GM18870 (cell line): ENCODE measurements around the gene SEPHS2.
"Not testable (repeated sequence)": the region's sequence is repeated elsewhere in the genome, so short reads cannot be mapped to it uniquely, and the experiment has no call there.

Experiments
- ATAC-seq: cut with Tn5 transposase; IDR thresholded peaks from one replicate; pipeline ENCODE4 v1.9.1; 2021; ENCODE audit warnings: moderate library complexity; ENCODE audit not compliant: unreplicated experiment

SEPHS2 gene, protein sequence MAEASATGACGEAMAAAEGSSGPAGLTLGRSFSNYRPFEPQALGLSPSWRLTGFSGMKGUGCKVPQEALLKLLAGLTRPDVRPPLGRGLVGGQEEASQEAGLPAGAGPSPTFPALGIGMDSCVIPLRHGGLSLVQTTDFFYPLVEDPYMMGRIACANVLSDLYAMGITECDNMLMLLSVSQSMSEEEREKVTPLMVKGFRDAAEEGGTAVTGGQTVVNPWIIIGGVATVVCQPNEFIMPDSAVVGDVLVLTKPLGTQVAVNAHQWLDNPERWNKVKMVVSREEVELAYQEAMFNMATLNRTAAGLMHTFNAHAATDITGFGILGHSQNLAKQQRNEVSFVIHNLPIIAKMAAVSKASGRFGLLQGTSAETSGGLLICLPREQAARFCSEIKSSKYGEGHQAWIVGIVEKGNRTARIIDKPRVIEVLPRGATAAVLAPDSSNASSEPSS

DNA sequence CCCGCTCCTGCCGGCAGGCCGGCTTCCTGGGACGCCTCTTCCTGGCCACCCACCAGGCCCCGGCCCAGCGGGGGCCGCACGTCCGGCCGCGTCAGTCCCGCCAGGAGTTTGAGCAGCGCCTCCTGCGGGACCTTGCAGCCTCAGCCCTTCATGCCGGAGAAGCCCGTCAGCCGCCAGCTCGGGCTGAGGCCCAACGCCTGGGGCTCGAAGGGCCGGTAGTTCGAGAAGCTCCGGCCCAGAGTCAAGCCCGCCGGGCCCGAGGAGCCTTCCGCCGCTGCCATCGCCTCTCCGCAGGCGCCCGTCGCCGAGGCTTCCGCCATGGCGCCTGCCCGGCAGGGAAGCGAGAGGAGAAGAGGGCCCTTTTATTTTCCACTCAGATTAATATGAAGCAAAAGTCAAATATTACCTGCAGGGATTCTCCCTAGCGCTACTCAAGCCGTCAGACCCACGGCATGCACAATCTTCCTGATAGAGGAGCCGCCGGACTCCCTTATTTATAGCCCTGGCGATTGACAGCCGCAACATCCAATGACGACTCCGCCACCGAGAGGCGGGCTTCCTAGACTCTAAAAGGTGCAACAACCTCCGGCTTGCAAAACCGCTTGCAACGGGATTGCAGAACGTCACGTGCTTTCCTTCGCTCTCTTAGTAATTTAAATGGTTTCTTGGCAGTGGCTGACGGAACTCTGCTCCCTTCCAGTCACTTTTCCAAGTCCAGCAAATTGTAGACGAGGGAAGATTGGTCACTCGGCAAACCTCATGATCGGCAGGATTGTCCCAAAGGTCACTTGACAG lies at the start of gene SEPHS2:
SEPHS2 (minus strand) TSS at position 467 of the 795 bp plus-strand sequence; CDS start at position 320, 147 bp downstream.
- ATAC-seq: peak; percentile 61

DNA sequence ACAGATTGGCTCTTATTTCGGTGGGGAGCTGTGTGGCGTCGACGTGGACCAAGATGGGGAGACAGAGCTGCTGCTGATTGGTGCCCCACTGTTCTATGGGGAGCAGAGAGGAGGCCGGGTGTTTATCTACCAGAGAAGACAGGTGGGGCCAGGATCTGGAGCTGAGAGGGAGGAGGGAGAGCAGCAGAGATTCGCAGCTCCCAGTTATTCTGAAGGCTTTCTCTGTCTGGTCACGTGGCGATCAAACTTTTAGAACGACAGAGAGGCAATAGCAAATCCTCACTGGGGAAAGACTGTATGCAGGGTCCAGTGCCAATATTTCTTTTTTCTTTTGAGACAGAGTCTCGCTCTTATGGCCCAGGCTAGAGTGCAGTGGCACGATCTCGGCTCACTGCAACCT lies 49.0 kb upstream of the SEPHS2 start:
- ATAC-seq: no peak

DNA sequence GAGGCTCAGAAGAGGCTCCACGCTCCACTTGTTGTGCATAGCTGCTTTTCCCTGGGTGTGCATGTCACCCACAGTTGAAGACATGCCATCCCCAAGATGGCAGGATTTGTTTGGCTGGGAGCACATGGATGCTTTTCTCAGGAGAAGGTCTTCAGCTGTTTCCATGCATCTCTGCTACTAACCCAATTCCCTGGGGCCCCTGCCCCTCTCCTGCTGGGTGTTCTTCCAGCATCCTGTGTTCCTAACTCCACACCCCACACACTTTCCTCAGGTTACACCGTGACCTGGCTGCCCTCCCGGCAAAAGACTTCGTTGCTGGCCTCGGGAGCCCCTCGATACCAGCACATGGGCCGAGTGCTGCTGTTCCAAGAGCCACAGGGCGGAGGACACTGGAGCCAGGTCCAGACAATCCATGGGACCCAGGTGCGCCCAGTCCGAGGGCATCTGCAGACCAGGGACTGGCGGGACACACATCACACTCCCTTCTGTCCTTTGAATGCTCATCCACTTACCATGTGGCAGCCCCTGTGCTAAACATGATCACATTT lies 48.3 kb upstream of the SEPHS2 start:
- no peak for ATAC-seq

DNA sequence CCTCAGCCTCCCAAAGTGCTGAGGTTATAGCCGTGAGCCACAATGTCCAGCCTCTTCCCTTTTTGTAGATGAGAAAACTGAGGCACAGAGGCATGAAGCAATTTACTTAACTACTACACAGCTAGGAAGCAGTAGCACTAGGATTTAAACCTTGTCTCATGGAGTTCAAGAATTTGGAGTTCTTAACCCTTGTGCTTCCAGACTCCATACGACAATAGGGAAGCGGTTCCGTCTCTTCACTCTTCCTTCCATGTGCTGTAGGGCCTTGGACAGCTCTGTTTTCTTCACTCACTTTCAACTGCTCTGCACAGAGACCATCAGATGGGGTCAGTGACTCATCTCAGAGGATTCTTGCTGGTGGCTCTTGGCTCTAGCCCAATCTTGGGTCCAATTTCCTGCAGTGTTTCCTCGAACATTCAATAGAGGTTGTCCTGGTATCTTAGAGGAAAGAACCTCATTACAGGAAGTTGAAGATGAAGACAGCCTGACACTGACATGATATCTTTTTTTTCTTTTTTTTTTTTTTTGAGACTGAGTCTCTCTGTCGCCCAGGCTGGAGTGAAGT lies 46.2 kb upstream of the SEPHS2 start:
- no peak for ATAC-seq

DNA sequence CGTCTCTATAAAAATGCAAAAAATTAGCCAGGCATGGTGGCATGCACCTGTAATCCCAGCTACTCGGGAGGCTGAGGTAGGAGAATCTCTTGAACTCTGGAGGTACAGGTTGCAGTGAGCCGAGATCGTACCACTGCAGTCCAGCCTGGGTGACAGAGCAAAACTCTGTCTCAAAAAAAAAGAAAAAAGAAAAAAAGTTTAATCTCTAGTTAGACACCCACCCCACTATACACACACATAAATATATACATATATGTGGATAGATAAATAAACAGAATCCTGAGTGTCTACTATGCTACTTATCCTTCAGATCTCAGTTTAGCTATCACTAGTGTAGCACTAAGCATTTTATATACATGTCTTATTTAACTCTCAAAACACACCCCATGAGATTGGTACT lies 45.6 kb upstream of the SEPHS2 start:
- ATAC-seq: no peak

DNA sequence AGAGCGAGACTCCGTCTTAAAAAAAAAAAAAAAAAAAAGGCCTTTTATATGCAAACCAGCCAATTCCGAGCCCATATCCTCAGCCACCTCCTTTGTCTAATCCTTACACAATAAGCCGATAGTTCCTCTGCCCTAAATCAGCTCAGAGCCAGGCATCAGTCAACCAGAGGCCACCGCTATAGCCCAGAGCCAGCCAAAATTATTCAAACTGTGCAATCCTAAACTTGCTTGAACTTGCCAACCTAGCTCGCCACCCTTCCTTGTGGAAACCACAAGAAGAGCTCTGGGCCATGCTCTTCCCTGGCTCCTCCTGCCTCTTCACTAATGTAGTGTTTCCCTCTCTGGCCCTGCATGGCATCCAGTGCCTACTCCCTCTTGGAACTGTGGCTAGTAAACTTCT lies 44.5 kb upstream of the SEPHS2 start:
- ATAC-seq: no peak

DNA sequence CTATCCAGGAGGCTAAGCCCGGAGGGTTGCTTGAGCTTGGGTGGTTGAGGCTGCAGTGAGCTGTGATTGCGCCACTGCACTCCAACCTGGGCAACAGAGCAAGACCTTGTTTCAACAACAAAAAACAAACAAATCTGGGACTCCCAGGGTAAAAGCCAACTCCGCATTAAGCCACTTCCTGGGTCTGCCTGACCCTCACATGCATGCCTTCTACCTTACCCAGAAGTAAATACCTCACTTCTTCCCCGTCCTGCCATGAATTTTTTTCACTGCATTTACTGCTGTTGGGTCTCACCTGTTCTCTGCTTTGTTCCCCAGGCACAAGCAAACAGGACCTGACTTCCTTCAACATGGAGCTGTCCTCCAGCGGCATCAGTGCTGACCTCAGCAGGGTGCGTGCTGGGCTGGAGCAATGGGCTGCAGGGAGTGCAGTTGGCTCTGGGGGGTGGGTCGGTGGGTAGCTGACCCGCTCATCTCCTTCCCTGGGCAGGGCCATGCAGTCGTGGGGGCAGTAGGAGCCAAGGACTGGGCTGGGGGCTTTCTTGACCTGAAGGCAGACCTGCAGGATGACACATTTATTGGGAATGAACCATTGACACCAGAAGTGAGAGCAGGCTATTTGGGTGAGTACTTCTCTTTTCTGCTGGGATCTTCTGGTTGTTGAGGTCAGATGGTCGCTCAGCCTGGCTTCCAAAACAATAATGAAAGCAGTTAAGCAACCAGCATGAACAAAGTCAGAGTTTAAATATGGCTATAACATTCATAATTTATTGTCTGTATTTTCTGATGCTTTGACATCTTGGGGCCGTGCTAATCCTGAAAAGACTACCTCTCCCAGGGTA lies 43.3 kb upstream of the SEPHS2 start:
- ATAC-seq: no peak

DNA sequence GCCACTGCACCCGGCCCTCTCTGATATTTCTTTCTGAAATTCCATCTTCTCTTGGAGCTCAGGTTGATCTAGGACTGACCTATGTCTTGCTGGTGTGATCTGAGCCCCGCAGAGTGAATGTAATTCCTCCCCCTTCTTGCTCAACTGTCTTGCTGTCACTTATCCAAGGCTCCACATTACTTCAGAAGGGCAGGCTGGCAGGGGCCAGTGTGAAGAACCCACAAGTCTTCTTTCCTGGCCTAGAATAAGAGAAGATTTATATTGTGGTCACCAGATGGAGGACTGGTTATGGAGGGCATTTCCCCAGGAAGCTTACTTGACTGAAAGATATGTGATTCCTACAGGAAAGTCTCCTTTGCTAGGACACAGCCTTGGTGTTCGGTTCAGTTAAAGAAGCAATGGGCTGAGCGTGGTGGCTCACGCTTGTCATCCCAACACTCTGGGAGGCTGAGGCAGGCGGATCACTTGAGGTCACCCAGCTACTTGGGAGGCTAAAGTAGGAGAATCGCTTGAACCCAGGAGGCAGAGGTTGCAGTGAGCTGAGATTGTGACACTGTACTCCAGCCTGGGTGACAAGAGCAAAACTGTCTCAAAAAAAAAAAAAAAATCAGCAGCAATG lies 40.3 kb upstream of the SEPHS2 start:
- no peak for ATAC-seq

DNA sequence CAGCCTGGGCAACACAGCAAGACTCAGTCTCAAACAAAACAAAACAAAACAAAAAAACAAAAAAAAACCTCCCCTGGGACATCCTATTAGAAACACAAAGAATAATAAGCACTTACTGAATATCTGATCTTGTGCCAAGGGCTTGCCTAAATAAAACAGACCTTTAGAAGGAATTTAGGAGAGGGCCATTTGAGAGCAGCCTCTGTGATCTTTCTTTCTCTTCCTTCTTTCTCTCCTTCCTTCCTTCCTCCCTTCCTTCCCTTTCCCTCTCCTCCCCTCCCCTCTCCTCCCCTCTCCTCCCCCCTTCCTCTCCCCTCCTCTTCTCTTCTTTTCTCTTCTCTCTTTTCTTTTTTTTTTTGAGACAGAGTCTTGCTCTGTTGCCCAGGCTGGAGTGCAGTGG lies 39.2 kb upstream of the SEPHS2 start:
- ATAC-seq: no peak

DNA sequence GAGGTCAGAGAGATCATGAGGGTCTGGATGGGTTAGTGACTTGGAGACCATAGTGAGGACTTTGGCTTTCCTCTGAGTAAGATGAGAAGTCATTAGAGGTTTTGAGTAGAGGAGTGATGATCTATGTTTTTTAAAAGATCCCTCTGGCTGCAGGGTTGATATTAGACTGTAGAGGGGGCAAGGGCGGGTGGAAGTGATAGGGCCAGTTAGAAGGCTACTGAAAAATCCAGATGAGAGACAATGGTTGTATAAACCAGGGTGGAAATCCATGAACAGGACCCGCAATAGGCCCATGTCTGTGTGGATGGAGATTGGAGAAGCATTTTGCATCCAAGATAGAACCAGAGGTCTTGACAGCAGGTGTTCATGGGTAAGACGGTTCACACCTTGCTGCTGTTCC lies 36.7 kb upstream of the SEPHS2 start:
- no peak for ATAC-seq

DNA sequence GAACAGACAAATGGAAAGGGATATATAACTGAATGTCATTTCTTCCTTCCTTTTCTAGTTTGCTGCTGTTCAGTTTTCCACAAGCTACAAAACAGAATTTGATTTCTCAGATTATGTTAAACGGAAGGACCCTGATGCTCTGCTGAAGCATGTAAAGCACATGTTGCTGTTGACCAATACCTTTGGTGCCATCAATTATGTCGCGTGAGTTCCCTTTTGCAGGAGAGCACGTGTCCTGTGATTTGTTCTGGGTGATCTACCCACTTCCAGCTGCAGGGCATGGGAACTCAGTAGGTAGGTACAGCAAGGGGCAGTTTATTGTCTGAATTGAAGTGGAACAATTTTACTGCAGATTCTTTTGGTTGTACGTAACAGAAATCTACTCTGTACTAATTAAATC lies 35.7 kb upstream of the SEPHS2 start:
- ATAC-seq: no peak

DNA sequence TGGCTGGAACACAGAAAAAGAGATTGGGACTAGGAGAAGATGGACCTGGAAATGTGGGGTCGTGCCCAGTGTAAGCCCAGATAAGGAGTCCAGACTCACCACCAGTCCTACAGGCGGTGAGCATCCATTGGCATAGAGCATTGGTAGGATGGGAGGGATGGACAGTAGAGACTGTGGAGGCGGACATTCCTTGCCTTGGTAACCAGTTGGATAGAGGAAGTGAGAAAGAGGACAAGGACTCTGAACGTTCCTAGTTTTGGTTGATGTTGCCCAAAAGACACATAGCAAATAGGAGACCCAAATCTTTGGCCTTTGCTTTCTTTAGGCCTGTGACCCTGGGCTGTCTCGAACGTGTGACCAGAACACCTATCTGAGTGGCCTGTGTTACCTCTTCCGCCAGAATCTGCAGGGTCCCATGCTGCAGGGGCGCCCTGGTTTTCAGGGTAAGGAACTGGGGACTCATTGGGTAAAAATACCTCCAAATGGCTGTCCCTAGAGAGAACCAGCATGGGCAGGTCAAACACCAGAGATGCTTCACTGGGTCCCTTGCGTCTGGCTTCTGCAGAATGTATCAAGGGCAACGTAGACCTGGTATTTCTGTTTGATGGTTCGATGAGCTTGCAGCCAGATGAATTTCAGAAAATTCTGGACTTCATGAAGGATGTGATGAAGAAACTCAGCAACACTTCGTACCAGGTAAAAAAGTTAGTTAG lies 33.2 kb upstream of the SEPHS2 start:
- no peak for ATAC-seq

DNA sequence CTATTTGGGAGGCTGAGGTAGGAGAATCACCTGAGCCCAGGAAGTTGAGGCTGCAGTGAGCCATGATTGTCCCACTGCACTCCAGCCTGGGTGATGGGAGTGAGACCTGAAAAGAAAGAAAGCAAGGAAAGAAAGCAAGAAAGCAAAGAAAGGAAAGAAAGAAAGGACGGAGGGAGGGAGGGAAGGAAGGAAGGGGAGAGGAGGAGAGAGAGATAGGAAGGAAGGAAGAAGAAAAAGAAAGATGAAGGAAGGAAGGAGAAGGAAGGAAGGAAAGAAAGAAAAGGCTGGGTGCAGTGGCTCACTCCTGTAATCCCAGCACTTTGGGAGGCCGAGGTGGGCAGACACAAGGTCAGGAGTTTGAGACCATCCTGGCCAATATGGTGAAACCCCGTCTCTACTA lies 32.1 kb upstream of the SEPHS2 start:
- not testable (repeated sequence) for ATAC-seq

DNA sequence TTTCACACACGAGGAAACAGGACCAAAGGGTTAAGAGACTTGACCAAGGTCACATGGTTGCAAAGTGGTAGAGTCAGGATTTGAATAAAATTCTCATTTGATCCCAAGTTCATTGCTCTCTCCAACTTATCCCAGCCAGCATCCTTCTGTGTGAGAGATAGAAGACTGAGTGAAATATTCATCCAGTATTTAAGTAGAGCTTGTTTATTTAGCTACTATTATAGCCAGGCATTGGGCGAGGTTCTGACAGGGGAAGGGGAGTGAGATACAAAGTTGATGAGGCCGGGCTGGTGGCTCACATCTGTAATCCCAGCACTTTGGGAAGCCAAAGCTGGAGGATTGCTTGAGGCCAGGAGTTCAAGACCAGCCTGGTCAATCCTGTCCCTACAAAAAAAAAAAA lies 31.3 kb upstream of the SEPHS2 start:
- no peak for ATAC-seq

DNA sequence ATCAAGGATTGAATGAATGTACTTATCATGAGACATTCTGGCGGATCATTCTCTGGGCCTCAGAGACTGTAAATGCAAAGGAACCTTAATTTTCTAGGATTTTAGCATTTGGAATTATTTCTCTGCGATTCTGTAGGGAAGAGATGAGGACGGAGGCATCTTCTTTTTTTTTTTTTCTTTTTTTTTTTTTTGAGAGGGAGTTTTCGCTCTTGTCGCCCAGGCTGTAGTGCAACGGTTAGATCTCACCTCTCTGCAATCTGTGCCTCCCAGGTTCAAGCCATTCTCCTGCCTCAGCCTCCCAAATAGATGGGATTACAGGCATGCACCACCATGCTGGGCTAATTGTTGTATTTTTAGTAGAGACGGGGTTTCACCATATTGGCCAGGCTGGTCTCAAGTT lies 29.0 kb upstream of the SEPHS2 start:
- ATAC-seq: no peak

DNA sequence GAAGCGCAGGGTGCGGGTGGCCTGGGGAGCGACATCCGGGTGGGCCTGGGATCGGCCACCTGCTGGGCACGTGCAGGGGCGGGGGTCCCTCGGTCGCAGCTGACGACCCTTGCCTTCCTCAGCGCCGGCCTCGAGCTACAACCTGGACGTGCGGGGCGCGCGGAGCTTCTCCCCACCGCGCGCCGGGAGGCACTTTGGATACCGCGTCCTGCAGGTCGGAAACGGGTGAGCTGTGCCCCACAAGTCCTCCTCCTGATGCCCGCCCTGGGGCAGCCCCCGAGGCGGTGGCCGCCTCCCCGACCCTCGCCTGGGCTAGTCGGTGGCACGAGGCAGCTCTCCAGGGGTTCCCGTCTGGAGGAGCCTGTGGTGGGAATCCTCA lies 28.4 kb upstream of the SEPHS2 start:
- ATAC-seq: no peak

DNA sequence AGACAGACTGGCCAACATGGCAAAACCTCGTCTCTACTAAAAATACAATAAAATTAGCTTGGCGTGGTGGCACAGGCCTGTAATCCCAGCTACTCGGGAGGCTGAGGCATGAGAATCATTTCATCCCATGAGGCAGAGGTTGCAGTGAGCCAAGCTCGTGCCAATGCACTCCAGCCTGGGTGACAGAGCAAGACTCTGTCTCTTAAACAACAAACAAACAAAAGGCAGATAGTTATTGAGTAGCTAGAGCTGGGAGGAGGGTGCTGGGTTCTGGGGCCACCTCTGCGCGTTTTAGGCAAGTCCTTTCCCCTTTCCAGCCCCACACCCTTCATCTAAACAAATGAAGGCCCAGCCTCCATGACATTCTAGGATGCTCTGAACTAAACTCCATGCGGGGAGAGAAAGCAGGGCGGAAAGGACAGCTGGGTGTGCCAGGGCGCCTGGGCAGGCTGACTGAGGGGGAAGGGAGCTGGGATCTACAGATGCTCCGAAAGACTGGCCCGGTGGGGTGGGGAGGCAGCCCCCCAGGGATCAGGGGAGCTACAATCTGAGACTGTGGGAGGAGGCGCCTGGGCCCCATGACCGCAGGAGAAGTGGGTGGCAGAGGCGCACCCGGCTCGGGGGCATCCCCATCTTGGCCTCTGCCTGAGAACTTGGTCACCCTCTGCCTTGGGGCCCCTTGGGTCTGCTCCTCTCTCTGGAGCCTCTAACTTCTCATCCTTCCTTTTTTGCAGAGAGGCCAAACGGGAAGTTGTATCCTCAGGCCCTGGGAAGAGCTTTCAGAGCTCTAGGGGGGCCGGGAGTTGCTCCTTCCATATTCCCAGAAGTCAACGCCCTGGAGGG lies 27.8 kb upstream of the SEPHS2 start:
- ATAC-seq: no peak

DNA sequence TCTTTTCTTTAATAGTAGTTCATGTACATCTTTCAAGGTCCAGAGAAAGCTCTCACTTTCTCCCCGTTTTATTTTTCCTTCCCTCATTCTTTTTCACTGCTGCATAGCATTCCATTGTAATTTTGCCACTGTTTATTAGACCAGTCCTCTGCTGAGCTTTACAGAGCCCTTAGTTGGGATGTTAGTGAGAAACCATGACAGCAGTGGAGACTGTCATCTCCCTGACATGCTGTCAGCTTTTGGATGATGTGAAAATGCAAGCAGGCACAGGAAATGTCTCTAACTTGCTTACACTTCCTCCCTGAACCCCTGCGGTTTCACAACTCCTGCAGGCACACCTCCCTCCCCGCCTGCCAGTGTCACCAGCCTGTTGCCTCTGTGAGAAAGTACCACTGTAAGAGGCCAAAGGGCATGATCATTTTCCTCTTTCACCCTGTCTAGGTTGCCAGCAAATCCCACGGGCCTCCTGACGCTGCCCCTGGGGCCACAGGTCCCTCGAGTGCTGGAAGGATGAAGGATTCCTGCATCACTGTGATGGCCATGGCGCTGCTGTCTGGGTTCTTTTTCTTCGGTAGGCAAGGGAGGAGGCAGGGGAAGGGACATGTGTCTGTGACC lies 26.8 kb upstream of the SEPHS2 start, which contains the start of gene ITGAL:
ITGAL (plus strand) TSS at position 415 of the 615 bp plus-strand sequence; CDS start at position 511, 96 bp downstream.
- peak; percentile 59 for ATAC-seq
